ENCODE results near the gene MRPS34.

GRCh38 chr16:1779741-1780676 is 7.1 kb upstream of the MRPS34 start:
- TF ChIP-seq RFX5 (IDR thresholded peaks at IDR 0.05; ENCODE audit: low read depth, low read length) (no peak), ZNF707 (CRISPR knock-in tag; conservative IDR thresholded peaks at IDR 0.05) (no peak), ZSCAN29 (IDR thresholded peaks at IDR 0.05) (no peak), ZNF407 (IDR thresholded peaks at IDR 0.05; ENCODE audit: low read depth) (no peak), NFIC (IDR thresholded peaks at IDR 0.05) (no peak), GTF2E2 (tag; IDR thresholded peaks at IDR 0.05) (no peak)
- TF ChIP-seq, protein P1, sequence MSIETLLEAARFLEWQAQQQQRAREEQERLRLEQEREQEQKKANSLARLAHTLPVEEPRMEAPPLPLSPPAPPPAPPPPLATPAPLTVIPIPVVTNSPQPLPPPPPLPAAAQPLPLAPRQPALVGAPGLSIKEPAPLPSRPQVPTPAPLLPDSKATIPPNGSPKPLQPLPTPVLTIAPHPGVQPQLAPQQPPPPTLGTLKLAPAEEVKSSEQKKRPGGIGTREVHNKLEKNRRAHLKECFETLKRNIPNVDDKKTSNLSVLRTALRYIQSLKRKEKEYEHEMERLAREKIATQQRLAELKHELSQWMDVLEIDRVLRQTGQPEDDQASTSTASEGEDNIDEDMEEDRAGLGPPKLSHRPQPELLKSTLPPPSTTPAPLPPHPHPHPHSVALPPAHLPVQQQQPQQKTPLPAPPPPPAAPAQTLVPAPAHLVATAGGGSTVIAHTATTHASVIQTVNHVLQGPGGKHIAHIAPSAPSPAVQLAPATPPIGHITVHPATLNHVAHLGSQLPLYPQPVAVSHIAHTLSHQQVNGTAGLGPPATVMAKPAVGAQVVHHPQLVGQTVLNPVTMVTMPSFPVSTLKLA (conservative IDR thresholded peaks at IDR 0.05): no peak
- TF ChIP-seq, protein P2, sequence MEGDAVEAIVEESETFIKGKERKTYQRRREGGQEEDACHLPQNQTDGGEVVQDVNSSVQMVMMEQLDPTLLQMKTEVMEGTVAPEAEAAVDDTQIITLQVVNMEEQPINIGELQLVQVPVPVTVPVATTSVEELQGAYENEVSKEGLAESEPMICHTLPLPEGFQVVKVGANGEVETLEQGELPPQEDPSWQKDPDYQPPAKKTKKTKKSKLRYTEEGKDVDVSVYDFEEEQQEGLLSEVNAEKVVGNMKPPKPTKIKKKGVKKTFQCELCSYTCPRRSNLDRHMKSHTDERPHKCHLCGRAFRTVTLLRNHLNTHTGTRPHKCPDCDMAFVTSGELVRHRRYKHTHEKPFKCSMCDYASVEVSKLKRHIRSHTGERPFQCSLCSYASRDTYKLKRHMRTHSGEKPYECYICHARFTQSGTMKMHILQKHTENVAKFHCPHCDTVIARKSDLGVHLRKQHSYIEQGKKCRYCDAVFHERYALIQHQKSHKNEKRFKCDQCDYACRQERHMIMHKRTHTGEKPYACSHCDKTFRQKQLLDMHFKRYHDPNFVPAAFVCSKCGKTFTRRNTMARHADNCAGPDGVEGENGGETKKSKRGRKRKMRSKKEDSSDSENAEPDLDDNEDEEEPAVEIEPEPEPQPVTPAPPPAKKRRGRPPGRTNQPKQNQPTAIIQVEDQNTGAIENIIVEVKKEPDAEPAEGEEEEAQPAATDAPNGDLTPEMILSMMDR (IDR thresholded peaks at IDR 0.05 in 2 of 3, conservative IDR thresholded peaks at IDR 0.05 in 1 of 3; ENCODE audit: insufficient read depth in 2 of 3, low read depth in 1 of 3, low read length in 3 of 3): no peak
